ENCODE results near the gene GRIP1. TPM values are rescaled to one million over a fixed set of nuclear protein-coding genes. Genes with fewer than 3 reads are reported as not detected.

The GRIP1 gene
- total RNA-seq, 4 donors from 2014 or later, result 0.18 to 2.1 (median 0.34) TPM

- no peak for TF ChIP-seq CTCF (IDR thresholded peaks at IDR 0.05 in 4 of 5, conservative IDR thresholded peaks at IDR 0.05 in 1 of 5)
- TF ChIP-seq POLR2A (IDR thresholded peaks at IDR 0.05), result no peak
- Histone ChIP-seq H3K27ac (no peak overlapping the region), H3K9me3 (no peaks in the 10 kb centered on the region), H3K4me1 (no peaks in the 10 kb centered on the region), H3K36me3 (no peaks in the 10 kb centered on the region), H3K27me3 (no peaks in the 10 kb centered on the region), H3K4me3 (no peak overlapping the region)
- no peak for ATAC-seq
- in situ Hi-C loops (cut with MboI; ENCODE audit: low sequenced_read_pairs in 4 of 4) (loop anchor here in 2 of 4 donors (25.0 kb wide), 2 partner anchors 138 to 263 kb away; partner anchors contain the start of gene LLPH (in 1 of the 2)), intact Hi-C loops (cut with DNase I; ENCODE audit: low total_unique reads) (no loop called here)
- DNase-seq, result no peak
Measured at GRCh38 chr12:66399911-66400306, 279.0 kb downstream of the GRIP1 start.

- H3K27ac ChIP-seq, result no peak overlapping the region
- in situ Hi-C loops (cut with MboI; ENCODE audit: low sequenced_read_pairs in 4 of 4), result no loop called here
- H3K27me3 ChIP-seq, result no peaks in the 10 kb centered on the region
- intact Hi-C loops (cut with DNase I; ENCODE audit: low total_unique reads), result no loop called here
- H3K36me3 ChIP-seq, result no peaks in the 10 kb centered on the region
- DNase-seq (no peak), ATAC-seq (no peak)
- TF ChIP-seq POLR2A (IDR thresholded peaks at IDR 0.05) (no peak), CTCF (IDR thresholded peaks at IDR 0.05 in 4 of 5, conservative IDR thresholded peaks at IDR 0.05 in 1 of 5) (no peak)
- H3K4me3 ChIP-seq, result no peak overlapping the region
- no peaks in the 10 kb centered on the region for H3K9me3 ChIP-seq
- no peaks in the 10 kb centered on the region for H3K4me1 ChIP-seq
Measured at GRCh38 chr12:66398931-66399910, 279.7 kb downstream of the GRIP1 start.

GRCh38 chr12:66397574-66398290 lies 281.1 kb downstream of the GRIP1 start:
- no peaks in the 10 kb centered on the region for H3K9me3 ChIP-seq
- ATAC-seq (no peak), DNase-seq (no peak)
- in situ Hi-C loops (cut with MboI; ENCODE audit: low sequenced_read_pairs in 4 of 4), result no loop called here
- H3K27me3 ChIP-seq, result no peaks in the 10 kb centered on the region
- H3K4me3 ChIP-seq, result no peak overlapping the region
- TF ChIP-seq CTCF (IDR thresholded peaks at IDR 0.05 in 4 of 5, conservative IDR thresholded peaks at IDR 0.05 in 1 of 5) (no peak), POLR2A (IDR thresholded peaks at IDR 0.05) (no peak)
- no peak overlapping the region for H3K27ac ChIP-seq
- intact Hi-C loops (cut with DNase I; ENCODE audit: low total_unique reads), result no loop called here
- no peaks in the 10 kb centered on the region for H3K4me1 ChIP-seq
- no peaks in the 10 kb centered on the region for H3K36me3 ChIP-seq

- H3K27ac ChIP-seq, result no peak overlapping the region
- no peak for ATAC-seq
- DNase-seq, result no peak
- H3K27me3 ChIP-seq, result no peaks in the 10 kb centered on the region
- H3K4me1 ChIP-seq, result no peaks in the 10 kb centered on the region
- intact Hi-C loops (cut with DNase I; ENCODE audit: low total_unique reads), result no loop called here
- in situ Hi-C loops (cut with MboI; ENCODE audit: low sequenced_read_pairs in 4 of 4), result no loop called here
- H3K36me3 ChIP-seq, result no peaks in the 10 kb centered on the region
- no peaks in the 10 kb centered on the region for H3K9me3 ChIP-seq
- no peak overlapping the region for H3K4me3 ChIP-seq
- TF ChIP-seq CTCF (IDR thresholded peaks at IDR 0.05 in 4 of 5, conservative IDR thresholded peaks at IDR 0.05 in 1 of 5) (no peak), POLR2A (IDR thresholded peaks at IDR 0.05) (no peak)
Measured at GRCh38 chr12:66393890-66394289, 285.0 kb downstream of the GRIP1 start.
